Gastroesophageal sphincter (tissue), 4 donors: ENCODE results near the gene ENHO. TPM values are rescaled to one million over a fixed set of nuclear protein-coding genes. Genes with fewer than 3 reads are reported as not detected.
A peak's percentile ranks its signal among the peaks of the same experiment; 100 is the strongest.

Experiments
- ATAC-seq: fragments of 150-250 bp; one replicate; pipeline ENCODE4 v1.9.1; 2016; ENCODE audit warnings: mild to moderate bottlenecking, moderate library complexity
- H3K27ac ChIP-seq, 4 donors: fragments of 200-600 bp; sonication (generic) in 3 of 4; 1 replicate in 3 of 4; 2 replicates in 1 of 4; pipeline ENCODE4 v1.5.1; 2016 to 2019
- H3K27me3 ChIP-seq: fragments of 200-600 bp; sonication (generic); one replicate; pipeline ENCODE4 v1.5.1; 2019
- H3K36me3 ChIP-seq, 2 donors: fragments of 200-600 bp; sonication (generic); one replicate each; pipeline ENCODE4 v1.5.1; 2019; ENCODE audit warnings: control low read depth in 1 of 2
- H3K4me1 ChIP-seq, 3 donors: fragments of 200-600 bp; sonication (generic); 1 replicate in 2 of 3; 2 replicates in 1 of 3; pipeline ENCODE4 v1.5.1; 2016 to 2019; ENCODE audit warnings: control low read depth in 2 of 3
- H3K4me3 ChIP-seq, 2 donors: fragments of 200-600 bp; sonication (generic); one replicate each; pipeline ENCODE4 v1.5.1; 2019; ENCODE audit warnings: mild to moderate bottlenecking in 1 of 2, moderate library complexity in 1 of 2
- H3K9me3 ChIP-seq, 3 donors: fragments of 200-600 bp; sonication (generic); one replicate each; pipeline ENCODE4 v1.5.1; 2017 to 2019; ENCODE audit warnings: control low read depth in 2 of 3
- CTCF ChIP-seq, 4 experiments: fragments of 200-600 bp in 2 of 4; fragments of 450-650 bp in 2 of 4; sonication (generic) in 1 of 4; IDR thresholded peaks; one replicate each; pipeline ENCODE4 v1.5.1; 2017 to 2019; ENCODE audit warnings: antibody characterized with exemption in 4 of 4, mild to moderate bottlenecking in 2 of 4, moderate library complexity in 2 of 4
- EP300 ChIP-seq: sonication (generic); formaldehyde crosslinking; IDR thresholded peaks from one replicate; pipeline ENCODE4 v1.6.1; 2017; ENCODE audit warnings: antibody characterized with exemption, mild to moderate bottlenecking
- POLR2A ChIP-seq, 2 donors: fragments of 450-650 bp; IDR thresholded peaks; one replicate each; pipeline ENCODE4 v1.6.1; 2017; ENCODE audit warnings: antibody characterized with exemption in 2 of 2, mild to moderate bottlenecking in 2 of 2, moderate library complexity in 1 of 2
- POLR2AphosphoS5 ChIP-seq: sonication (generic); formaldehyde crosslinking; IDR thresholded peaks from one replicate; pipeline ENCODE4 v1.6.1; 2017; ENCODE audit warnings: antibody characterized with exemption
- WGBS, 2 donors: methylation state at CpG; one replicate each; pipeline ENCODE4 v1.1.5; 2018; ENCODE audit warnings: low coverage in 1 of 2; 5-methylcytosine and 5-hydroxymethylcytosine counted together
- total RNA-seq, 4 donors: library from RNA; depleted of rRNA; stranded (reverse); fragments of >200 nt; gene quantifications; one replicate each; pipeline ENCODE4 v1.1.0, GENCODE V29; 2016

ENHO gene
- total RNA-seq, 4 donors from 2014 or later = 0.30 to 1.1 (median 0.31) TPM; not detected in 1

GRCh38 chr9:34565856-34566255 lies 43.1 kb upstream of the ENHO start:
- H3K27me3 ChIP-seq = peaks cover 60% of the 10 kb centered on the region
- WGBS, 2 donors = 68 to 88% methylated on average over 5 of the region's 8 CpGs
- no peak overlapping the region for H3K27ac ChIP-seq
- H3K4me1 ChIP-seq = peaks cover 0 to 16% (median 0%) of the 10 kb centered on the region in 3 donors
- TF ChIP-seq EP300 (no peak), POLR2A (IDR thresholded peaks at IDR 0.05) (no peak), CTCF (IDR thresholded peaks at IDR 0.05) (no peak), POLR2AphosphoS5 (no peak)
- no peak overlapping the region for H3K4me3 ChIP-seq
- no peaks in the 10 kb centered on the region for H3K36me3 ChIP-seq
- H3K9me3 ChIP-seq = peaks cover 0 to 4% (median 0%) of the 10 kb centered on the region in 3 donors
- no peak for ATAC-seq

DNA sequence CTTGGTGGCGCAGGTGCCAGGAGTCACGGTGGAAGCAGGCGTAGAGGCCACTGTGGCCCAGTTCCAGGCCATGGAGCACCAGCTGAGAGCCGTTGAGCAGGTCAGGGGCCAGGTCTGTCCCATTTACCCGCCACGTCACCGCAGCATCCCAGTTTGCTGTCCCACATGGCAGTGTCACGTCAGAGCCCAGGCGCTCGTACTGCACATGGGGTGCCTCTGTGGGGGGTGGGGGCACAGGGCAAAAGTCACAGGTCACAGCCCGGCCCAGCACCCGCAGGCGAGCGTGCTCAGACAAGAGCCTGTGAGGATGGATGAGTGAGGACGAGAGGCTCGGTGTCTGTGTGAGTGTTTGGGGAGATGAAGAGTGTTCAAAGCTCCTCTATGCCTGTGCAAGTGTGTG lies 41.8 kb upstream of the ENHO start:
- WGBS, 2 donors = no CpG with 5 or more reads among the region's 16 CpGs
- Histone ChIP-seq H3K9me3 (peaks cover 0 to 4% (median 0%) of the 10 kb centered on the region in 3 donors), H3K27ac (no peak overlapping the region), H3K4me1 (peaks cover 0 to 16% (median 4%) of the 10 kb centered on the region in 3 donors), H3K4me3 (no peak overlapping the region), H3K27me3 (peaks cover 73% of the 10 kb centered on the region), H3K36me3 (no peaks in the 10 kb centered on the region)
- no peak for ATAC-seq
- TF ChIP-seq POLR2A (IDR thresholded peaks at IDR 0.05) (no peak), POLR2AphosphoS5 (no peak), CTCF (IDR thresholded peaks at IDR 0.05) (no peak), EP300 (no peak)

- no peak overlapping the region for H3K27ac ChIP-seq
- no peak for ATAC-seq
- peaks cover 0 to 24% (median 7%) of the 10 kb centered on the region in 3 donors for H3K4me1 ChIP-seq
- peaks cover 0 to 4% (median 0%) of the 10 kb centered on the region in 3 donors for H3K9me3 ChIP-seq
- H3K36me3 ChIP-seq = no peaks in the 10 kb centered on the region
- peaks cover 85% of the 10 kb centered on the region for H3K27me3 ChIP-seq
- 67 to 84% methylated on average over 1 to 5 of the region's 5 CpGs for WGBS, 2 donors
- TF ChIP-seq EP300 = no peak
- no peak for TF ChIP-seq POLR2AphosphoS5
- TF ChIP-seq CTCF (IDR thresholded peaks at IDR 0.05) = no peak
- TF ChIP-seq POLR2A (IDR thresholded peaks at IDR 0.05) = no peak
- H3K4me3 ChIP-seq = no peak overlapping the region
These were observed 40.5 kb upstream of the ENHO start for GRCh38 chr9:34563262-34563661.

DNA sequence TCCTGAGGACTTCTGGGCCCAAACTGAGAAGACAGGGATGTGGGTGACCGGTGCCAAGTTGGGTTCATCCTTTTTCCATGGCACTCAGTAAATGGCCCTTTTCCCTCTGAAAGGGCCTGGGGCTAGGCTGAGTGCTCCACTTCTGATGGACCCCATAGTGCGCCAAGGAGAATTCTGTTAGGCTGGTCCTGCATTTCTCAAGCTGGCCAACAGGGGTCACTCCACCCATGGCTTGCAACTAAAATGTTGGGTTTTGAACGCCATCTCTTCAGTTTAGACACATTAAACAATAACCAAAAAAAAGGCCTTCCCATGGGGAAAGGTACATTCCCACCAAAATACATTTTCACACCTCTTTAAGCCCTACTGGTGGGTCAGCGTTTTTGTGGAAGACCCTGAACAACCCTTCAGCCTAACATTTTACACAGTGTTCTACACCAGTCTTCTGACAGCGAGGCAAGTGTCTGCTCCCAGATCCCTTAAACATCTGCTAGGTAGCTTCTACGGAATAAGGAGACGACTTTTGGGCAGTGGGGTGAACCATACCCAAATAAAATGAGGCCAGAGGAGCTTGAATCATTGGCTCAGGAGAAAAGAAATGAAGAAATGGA lies 39.5 kb upstream of the ENHO start:
- Histone ChIP-seq H3K36me3 (no peaks in the 10 kb centered on the region), H3K27me3 (peaks cover 86% of the 10 kb centered on the region), H3K9me3 (peaks cover 0 to 4% (median 0%) of the 10 kb centered on the region in 3 donors), H3K4me3 (no peak overlapping the region), H3K4me1 (peaks cover 0 to 24% (median 7%) of the 10 kb centered on the region in 3 donors), H3K27ac (no peak overlapping the region)
- peak in 1 of 4 experiments; percentile 21 for TF ChIP-seq CTCF (IDR thresholded peaks at IDR 0.05)
- TF ChIP-seq EP300 = no peak
- no peak for TF ChIP-seq POLR2AphosphoS5
- TF ChIP-seq POLR2A (IDR thresholded peaks at IDR 0.05) = no peak
- WGBS, 2 donors = 93 to 100% methylated on average over 1 to 5 of the region's 7 CpGs
- no peak for ATAC-seq

- ATAC-seq = no peak
- no peak overlapping the region for H3K4me3 ChIP-seq
- TF ChIP-seq CTCF (IDR thresholded peaks at IDR 0.05) (no peak), POLR2A (IDR thresholded peaks at IDR 0.05) (no peak), EP300 (no peak), POLR2AphosphoS5 (no peak)
- peaks cover 0 to 24% (median 7%) of the 10 kb centered on the region in 3 donors for H3K4me1 ChIP-seq
- 59 to 60% methylated on average over 2 to 11 of the region's 21 CpGs for WGBS, 2 donors
- H3K36me3 ChIP-seq = no peaks in the 10 kb centered on the region
- peaks cover 78% of the 10 kb centered on the region for H3K27me3 ChIP-seq
- no peak overlapping the region for H3K27ac ChIP-seq
- peaks cover 0 to 4% (median 0%) of the 10 kb centered on the region in 3 donors for H3K9me3 ChIP-seq
These were observed 37.9 kb upstream of the ENHO start for GRCh38 chr9:34560599-34561214.
